ENCODE measurements around the gene PHYHD1. TPM values are rescaled to one million over a fixed set of nuclear protein-coding genes. Genes with fewer than 3 reads are reported as not detected.

Gene PHYHD1
- total RNA-seq, 1 experiment from 2014 or later: 0.32 TPM

DNA sequence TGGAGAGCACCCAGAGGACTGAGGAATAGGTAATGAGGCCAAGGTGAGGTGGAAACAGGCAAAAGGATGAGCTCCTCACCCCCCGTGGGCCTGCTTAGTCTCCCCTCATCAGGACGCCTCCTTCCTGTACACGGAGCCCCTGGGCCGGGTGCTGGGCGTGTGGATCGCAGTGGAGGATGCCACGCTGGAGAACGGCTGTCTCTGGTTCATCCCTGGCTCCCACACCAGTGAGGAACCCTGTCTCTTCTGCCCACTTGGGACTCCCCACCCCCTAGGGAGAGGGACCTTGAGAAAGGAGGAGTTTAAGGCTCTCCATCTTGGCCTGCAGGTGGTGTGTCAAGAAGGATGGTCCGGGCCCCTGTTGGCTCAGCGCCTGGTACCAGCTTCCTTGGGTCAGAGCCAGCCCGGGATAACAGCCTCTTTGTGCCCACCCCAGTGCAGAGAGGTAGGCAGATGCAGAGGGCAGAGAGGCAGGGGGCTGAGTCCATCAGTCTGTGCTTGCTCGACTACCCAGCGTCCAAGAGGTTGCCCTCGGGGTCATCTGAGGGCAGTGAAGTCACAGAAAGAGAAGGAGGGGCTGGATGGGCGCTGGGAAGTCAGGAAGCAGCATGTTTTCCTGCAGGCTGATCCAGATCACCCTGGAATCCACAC lies 19.6 kb downstream of the PHYHD1 start:
- Histone ChIP-seq H3K9ac (ENCODE audit: low read length) (no peak overlapping the region), H3K4me3 (replicated peaks in 1 of 2; ENCODE audit: low read depth in 1 of 2, low read length in 2 of 2) (no peak overlapping the region), H3K4me1 (ENCODE audit: control insufficient read depth in 1 of 2, insufficient read depth in 2 of 2, low read length in 2 of 2) (no peaks in the 10 kb centered on the region), H3K4me2 (ENCODE audit: low read length) (no peak overlapping the region), H3K27me3 (ENCODE audit: insufficient read depth, low read length) (no peaks in the 10 kb centered on the region), H3K9me2 (ENCODE audit: insufficient read depth) (no peaks in the 10 kb centered on the region), H3K27ac (ENCODE audit: low read depth, low read length) (no peak overlapping the region), H3K9me3 (ENCODE audit: control insufficient read depth in 1 of 2, insufficient read depth in 1 of 2, low read depth in 1 of 2, low read length in 2 of 2) (no peaks in the 10 kb centered on the region), H3K36me3 (ENCODE audit: control insufficient read depth in 1 of 2, insufficient read depth in 2 of 2, low read length in 2 of 2) (no peaks in the 10 kb centered on the region), H3K79me2 (ENCODE audit: insufficient read depth, low read length) (no peaks in the 10 kb centered on the region), H4K20me1 (ENCODE audit: insufficient read depth) (no peaks in the 10 kb centered on the region), H2AFZ (ENCODE audit: low read depth, low read length, poor library complexity, severe bottlenecking) (no peak overlapping the region)
- ATAC-seq: no peak
- no peak for TF ChIP-seq EGR1 (IDR thresholded peaks at IDR 0.05; ENCODE audit: low read depth)
- no peak for TF ChIP-seq YY1 (IDR thresholded peaks at IDR 0.05; ENCODE audit: extremely low read depth, insufficient replicate concordance, low read depth, low read length)
- TF ChIP-seq EZH2phosphoT487 (IDR thresholded peaks at IDR 0.05; ENCODE audit: borderline replicate concordance): no peak
- TF ChIP-seq POLR2A (IDR thresholded peaks at IDR 0.05; ENCODE audit: borderline replicate concordance, extremely low read depth, insufficient read depth, insufficient read length): no peak
- no peak for TF ChIP-seq SP1 (IDR thresholded peaks at IDR 0.05; ENCODE audit: low read depth)
- no peak for TF ChIP-seq JUND (IDR thresholded peaks at IDR 0.05)
- TF ChIP-seq, protein P1, sequence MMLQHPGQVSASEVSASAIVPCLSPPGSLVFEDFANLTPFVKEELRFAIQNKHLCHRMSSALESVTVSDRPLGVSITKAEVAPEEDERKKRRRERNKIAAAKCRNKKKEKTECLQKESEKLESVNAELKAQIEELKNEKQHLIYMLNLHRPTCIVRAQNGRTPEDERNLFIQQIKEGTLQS (IDR thresholded peaks at IDR 0.05): no peak
- TF ChIP-seq MAX (IDR thresholded peaks at IDR 0.05): no peak
- TF ChIP-seq EZH2 (IDR thresholded peaks at IDR 0.05): no peak
- TF ChIP-seq ELF1 (IDR thresholded peaks at IDR 0.05; ENCODE audit: borderline replicate concordance, low read depth): no peak
- no peak for TF ChIP-seq FOSL1 (IDR thresholded peaks at IDR 0.05; ENCODE audit: low read depth)
- no peak for TF ChIP-seq RAD21 (IDR thresholded peaks at IDR 0.05; ENCODE audit: low read depth)
- TF ChIP-seq CTCF (IDR thresholded peaks at IDR 0.05 in 2 of 3, conservative IDR thresholded peaks at IDR 0.05 in 1 of 3; ENCODE audit: borderline replicate concordance in 1 of 3, insufficient read depth in 1 of 3, low read depth in 2 of 3, low read length in 2 of 3): no peak
- DNase-seq (ENCODE audit: low read depth, low spot score): no peak
- CTCF ChIA-PET: no interaction called here
- POLR2A ChIA-PET: no interaction called here
- intact Hi-C loops (cut with micrococcal nuclease): no loop called here
- BruUV-seq (replicated peaks): no TSS peak
- RAD21 ChIA-PET (ENCODE audit: low non-redundant PET in 1 of 2, low total read pairs in 2 of 2, uncharacterized antibody in 2 of 2, unreplicated experiment in 2 of 2): no interaction called here

All from HCT116 (cell line).